GM21360 (cell line): ENCODE results near the gene FBXL14.

ENCODE experiments used
- ATAC-seq: cut with Tn5 transposase; IDR thresholded peaks from one replicate; pipeline ENCODE4 v1.9.1; 2021; ENCODE audit warnings: mild to moderate bottlenecking, moderate library complexity; ENCODE audit not compliant: unreplicated experiment

Gene FBXL14

DNA sequence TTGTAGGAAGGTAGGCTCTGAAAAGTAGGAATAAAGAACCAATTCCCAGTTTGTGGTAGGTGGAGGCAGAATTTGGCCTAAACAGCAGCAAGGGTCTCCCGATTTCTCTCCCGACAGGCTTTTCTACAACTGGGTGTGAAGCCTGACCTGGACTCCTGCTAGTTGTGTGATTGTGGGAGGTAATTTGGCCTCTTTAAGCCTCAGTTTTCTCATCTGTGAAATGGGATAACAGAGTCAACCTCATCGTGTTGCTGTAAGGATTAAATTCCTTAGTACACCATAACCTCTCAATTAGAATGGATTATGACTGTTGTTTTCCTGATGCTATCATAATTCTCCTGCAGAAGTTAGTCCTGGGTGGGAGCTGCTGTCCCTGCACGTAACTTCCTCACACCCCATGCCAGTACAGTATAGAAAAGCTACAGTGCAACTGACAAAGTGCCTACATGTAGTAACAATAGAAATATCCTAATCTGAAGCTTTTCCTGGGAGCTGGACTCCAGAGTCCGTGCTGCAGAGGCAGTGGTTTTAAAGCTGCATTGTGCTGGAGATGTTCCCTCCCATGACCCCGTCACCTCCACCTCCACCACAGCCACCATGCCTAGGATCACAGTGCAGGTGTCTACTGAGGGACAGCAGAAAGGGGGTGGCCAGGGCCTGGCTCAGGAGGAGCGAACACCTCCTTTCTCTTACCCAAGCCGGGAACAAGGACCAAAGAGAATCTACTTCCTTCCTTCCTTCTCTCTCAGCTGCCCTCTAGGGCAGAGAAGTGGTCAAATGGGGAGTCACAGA is 76.5 kb downstream of the FBXL14 start:
- ATAC-seq: no peak

DNA sequence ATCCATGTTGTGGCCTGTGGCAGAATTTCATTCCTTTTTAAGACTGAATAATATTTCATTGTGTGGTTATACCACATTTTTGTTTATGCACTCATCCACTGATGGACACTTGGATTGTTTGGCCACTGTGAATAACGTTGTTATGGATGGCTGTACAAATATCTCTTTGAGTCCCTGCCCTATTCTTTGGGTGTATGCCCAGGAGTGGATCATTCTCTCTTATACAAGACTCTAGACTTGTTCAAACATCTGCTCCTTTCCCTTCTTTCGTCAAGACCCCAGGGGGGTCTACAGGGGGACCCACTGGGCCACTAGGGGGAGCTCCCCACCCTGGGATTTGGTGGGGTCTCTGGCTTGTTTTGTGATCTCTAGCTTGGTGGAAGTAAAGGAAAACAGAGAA is 77.4 kb downstream of the FBXL14 start:
- no peak for ATAC-seq
